ENCODE data around the gene PPM1E.
A peak's percentile ranks its signal among the peaks of the same experiment; 100 is the strongest.
"Not testable (repeated sequence)": the region's sequence is repeated elsewhere in the genome, so short reads cannot be mapped to it uniquely, and the experiment has no call there.

The PPM1E gene

DNA sequence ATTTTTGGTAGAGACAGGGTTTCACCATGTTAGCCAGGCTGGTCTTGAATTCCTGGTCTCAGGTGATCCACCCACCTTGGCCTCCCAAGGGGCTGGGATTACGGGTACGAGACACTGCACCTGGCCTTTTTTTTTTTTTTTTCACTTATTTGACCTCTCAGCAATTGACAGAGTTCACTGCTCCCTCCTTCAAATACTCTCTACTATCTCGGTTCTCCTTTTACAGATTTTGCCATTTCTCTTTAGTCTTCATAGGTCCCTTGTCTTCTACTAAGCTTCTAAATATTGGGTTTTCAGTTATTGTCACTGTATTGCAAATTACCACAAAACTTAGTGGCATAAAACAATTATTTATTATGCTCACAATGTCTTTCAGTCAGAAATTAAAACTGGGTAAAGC lies 191.8 kb downstream of the PPM1E start:
- TF ChIP-seq, protein P1, sequence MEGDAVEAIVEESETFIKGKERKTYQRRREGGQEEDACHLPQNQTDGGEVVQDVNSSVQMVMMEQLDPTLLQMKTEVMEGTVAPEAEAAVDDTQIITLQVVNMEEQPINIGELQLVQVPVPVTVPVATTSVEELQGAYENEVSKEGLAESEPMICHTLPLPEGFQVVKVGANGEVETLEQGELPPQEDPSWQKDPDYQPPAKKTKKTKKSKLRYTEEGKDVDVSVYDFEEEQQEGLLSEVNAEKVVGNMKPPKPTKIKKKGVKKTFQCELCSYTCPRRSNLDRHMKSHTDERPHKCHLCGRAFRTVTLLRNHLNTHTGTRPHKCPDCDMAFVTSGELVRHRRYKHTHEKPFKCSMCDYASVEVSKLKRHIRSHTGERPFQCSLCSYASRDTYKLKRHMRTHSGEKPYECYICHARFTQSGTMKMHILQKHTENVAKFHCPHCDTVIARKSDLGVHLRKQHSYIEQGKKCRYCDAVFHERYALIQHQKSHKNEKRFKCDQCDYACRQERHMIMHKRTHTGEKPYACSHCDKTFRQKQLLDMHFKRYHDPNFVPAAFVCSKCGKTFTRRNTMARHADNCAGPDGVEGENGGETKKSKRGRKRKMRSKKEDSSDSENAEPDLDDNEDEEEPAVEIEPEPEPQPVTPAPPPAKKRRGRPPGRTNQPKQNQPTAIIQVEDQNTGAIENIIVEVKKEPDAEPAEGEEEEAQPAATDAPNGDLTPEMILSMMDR (IDR thresholded peaks at IDR 0.05; ENCODE audit: low read depth, low read length), result no peak
- no peak for DNase-seq (ENCODE audit: extremely low read depth, low read depth)

DNA sequence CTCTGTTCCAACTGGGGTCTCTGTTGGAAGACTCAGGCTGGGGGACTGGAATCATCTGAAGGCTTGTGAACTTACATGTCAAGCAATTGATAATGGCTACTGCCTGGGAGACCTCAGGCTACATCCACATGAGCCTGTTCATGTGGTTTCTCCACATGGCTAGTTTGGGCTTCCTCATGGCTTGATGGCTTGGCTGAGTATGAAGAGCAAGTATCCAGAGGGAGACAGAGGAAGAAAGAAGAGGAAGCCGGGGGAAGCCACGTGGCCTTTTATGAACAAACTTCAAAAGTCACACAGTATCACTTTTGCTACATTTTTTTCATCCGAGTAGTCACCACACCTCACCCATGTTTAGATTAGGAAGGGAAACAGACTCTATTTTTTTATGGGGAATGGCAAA lies 192.2 kb downstream of the PPM1E start:
- DNase-seq (ENCODE audit: extremely low read depth, low read depth), result no peak
- TF ChIP-seq, protein P1 (IDR thresholded peaks at IDR 0.05; ENCODE audit: low read depth, low read length), result no peak

DNA sequence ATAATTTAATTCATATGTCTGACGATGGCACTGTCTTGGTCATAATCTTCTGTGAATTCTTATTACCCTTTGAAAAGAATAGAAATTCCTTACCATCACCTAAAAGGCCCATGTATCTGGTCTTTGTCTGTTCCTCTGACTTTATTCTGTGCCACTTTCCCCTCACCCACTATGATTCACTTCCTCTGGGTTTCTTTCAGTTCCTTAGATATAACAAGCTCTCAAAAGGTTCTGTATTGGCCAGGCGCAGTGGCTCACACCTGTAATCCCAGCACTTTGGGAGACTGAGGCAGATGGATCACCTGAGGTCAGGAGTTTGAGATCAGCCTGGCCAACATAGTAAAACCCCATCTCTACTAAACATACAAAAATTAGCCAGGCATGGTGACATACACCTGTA lies 198.7 kb downstream of the PPM1E start:
- not testable (repeated sequence) for DNase-seq (ENCODE audit: extremely low read depth, low read depth)

DNA sequence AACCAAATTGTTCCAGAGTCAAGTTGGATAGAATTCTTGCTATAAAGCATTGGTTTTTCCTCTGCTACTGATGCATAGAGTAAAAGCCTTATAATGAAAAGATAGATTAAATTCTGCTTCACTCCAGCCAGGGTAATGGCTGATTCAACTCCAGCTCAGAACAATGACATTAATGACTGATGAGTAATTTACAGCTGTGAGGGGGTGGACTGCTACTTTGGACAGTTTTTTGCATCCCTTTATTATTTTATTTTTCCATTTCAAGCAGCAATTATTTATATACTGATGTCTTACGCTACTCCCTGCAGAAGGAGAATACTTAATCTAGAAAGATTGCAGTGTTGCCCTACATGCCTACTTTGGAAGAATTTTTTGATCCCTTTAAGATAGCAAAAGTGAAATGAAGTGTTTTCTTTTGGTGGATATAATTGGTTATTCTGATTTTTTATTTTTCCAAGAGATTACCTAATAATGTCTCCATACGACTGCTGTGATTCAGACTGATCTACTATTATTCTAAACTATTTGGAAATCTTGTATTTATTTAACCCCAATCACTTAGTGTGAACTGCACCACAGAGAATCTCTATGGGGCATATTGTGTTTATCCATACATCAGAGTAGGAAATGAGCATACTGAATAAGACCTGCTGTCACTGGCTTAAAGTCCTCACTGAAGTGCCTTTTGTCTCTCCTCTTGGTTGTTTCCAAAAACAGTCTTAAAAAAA lies 201.5 kb downstream of the PPM1E start:
- DNase-seq (ENCODE audit: extremely low read depth, low read depth), result no peak
- TF ChIP-seq, protein P1 (IDR thresholded peaks at IDR 0.05; ENCODE audit: low read depth, low read length), result no peak

DNA sequence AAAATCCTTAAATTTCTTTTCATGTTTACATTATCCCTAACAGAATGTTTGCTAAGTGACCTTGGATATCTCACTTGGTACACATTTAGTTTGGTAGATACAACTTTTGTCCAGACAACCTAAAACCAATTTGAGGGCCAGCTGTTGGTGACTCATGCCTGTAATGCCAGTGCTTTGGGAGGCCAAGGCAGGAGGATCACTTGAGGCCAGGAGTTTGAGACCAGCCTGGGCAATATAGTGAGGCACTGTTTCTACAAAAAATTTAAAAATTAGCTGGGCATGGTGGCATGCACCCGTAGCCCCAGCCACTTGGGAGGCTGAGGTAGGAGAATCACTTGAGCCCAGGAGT lies 202.0 kb downstream of the PPM1E start:
- not testable (repeated sequence) for DNase-seq (ENCODE audit: extremely low read depth, low read depth)

DNA sequence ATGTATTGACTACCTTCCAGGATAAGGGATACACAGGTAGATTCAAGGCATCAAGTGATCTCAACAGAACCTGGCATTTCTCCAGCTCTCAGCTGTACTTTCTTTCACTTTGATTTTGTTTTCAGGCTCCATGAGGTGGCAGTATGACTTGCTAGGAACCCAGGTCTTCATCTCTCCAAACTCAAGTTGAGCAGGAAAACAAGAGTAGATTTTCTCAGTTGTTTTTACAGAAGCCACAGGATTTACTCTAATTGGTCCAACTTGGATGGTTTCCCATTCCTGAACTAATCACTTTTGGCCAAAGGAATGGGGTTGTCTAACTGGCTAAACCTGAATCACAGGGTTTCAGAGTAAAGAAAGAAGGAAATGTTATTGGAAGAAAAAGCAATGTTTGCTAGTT lies 204.4 kb downstream of the PPM1E start:
- DNase-seq (ENCODE audit: extremely low read depth, low read depth), result peak; percentile 15
- TF ChIP-seq, protein P1 (IDR thresholded peaks at IDR 0.05; ENCODE audit: low read depth, low read length), result peak; percentile 7

DNA sequence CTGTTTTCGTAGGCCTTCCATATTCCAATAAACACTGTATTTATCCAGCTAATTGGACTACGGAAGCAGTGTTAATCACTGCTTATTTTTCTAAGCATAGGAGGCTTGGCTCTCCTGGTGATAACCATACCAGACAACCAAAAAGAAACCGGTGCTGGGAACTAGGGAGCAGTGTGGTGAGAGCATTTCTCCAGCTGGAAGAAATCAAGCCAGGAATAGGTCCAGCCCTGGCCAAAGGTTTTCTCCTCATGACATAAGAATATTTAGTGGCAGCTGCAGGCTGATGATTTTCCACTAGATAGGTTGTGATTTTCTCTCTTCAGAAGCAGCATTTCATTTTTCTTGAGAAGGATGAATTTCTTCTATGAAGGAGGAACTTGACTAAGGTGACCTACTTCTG lies 209.6 kb downstream of the PPM1E start:
- DNase-seq (ENCODE audit: extremely low read depth, low read depth), result no peak
- TF ChIP-seq, protein P1 (IDR thresholded peaks at IDR 0.05; ENCODE audit: low read depth, low read length), result no peak

DNA sequence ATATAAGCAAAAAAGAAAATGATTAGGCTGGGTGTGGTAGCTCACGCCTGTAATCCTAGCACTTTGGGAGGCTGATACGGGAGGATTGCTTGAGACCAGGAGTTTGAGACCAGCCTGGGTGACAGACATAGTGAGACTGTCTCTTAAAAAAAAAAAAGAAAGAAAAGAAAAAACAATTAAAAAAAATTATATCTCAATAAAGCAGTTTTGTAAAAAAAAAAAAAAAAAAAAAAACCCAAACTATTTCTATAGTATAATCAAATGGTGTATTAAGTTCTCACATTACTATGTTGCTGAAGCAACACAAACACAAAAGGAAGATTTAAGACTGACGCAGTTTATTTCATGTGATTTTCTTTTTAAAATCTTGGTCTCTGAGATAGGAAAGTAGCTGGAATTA lies 210.6 kb downstream of the PPM1E start:
- DNase-seq (ENCODE audit: extremely low read depth, low read depth), result no peak
- TF ChIP-seq, protein P1 (IDR thresholded peaks at IDR 0.05; ENCODE audit: low read depth, low read length), result no peak
